Measurements from ENCODE around the gene CNRIP1.

DNA sequence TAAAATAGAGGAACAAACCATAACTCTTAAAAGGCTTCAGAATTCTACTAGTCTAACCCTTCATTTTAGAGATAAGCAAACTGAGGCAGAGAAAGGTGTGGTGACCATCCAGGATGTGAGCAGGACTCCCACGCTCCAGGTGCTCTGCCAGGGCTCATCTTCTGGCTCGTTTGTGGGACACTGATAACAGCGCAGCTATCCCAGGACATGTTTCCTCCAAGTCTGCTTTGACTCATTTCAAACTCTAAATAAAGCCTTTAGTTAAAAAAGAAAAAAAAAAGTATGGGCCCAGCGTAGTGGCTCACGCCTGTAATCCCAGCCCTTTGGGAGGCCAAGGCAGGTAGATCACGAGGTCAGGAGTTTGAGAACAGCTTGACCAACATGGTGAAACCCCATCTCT is 28.4 kb downstream of the CNRIP1 start:
- TF ChIP-seq, protein P1, sequence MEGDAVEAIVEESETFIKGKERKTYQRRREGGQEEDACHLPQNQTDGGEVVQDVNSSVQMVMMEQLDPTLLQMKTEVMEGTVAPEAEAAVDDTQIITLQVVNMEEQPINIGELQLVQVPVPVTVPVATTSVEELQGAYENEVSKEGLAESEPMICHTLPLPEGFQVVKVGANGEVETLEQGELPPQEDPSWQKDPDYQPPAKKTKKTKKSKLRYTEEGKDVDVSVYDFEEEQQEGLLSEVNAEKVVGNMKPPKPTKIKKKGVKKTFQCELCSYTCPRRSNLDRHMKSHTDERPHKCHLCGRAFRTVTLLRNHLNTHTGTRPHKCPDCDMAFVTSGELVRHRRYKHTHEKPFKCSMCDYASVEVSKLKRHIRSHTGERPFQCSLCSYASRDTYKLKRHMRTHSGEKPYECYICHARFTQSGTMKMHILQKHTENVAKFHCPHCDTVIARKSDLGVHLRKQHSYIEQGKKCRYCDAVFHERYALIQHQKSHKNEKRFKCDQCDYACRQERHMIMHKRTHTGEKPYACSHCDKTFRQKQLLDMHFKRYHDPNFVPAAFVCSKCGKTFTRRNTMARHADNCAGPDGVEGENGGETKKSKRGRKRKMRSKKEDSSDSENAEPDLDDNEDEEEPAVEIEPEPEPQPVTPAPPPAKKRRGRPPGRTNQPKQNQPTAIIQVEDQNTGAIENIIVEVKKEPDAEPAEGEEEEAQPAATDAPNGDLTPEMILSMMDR (IDR thresholded peaks at IDR 0.05; ENCODE audit: insufficient read depth, low read depth, low read length) = no peak
- TF ChIP-seq EZH2 (IDR thresholded peaks at IDR 0.05; ENCODE audit: insufficient read depth, low read length) = no peak
